ENCODE results near the gene LGI4. TPM values are rescaled to one million over a fixed set of nuclear protein-coding genes. Genes with fewer than 3 reads are reported as not detected.

The LGI4 gene
- total RNA-seq, 1 experiment from 2014 or later = 0.32 TPM

DNA sequence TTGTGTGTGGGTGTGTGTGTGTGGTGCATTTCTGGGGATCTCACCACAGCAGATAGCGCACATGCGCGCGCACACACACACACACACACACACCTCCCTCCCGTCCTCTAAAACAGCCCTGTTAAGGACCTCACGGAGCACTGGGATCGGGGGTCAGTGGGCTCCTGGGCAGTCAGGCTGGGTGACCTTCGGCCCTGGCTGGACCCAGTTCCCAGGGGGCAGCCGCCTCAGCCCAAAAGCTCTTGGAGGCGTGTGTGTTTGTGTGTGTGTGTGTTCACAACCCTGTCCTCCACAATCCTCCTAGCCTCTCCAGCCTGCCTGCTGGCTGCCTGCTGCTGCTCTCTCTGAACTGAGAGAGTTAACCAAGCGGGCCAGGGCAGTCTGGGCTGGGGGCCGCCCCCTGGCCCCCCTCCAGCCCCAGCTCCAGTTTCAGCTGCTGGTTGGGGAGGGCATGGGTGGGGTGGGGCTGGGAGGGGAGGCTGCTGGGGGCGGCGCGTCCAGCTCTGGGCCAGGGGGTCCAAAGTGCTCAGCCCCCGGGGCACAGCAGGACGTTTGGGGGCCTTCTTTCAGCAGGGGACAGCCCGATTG, 3.5 kb upstream of the LGI4 start, which contains the start of gene FXYD1 (continued):
- no peak for TF ChIP-seq TCF7L2 (IDR thresholded peaks at IDR 0.05; ENCODE audit: borderline replicate concordance, extremely low read depth, insufficient read depth, insufficient read length)
- TF ChIP-seq SRF (IDR thresholded peaks at IDR 0.05; ENCODE audit: low read depth) = no peak
- TF ChIP-seq, protein P1, sequence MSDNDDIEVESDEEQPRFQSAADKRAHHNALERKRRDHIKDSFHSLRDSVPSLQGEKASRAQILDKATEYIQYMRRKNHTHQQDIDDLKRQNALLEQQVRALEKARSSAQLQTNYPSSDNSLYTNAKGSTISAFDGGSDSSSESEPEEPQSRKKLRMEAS (IDR thresholded peaks at IDR 0.05) = no peak

DNA sequence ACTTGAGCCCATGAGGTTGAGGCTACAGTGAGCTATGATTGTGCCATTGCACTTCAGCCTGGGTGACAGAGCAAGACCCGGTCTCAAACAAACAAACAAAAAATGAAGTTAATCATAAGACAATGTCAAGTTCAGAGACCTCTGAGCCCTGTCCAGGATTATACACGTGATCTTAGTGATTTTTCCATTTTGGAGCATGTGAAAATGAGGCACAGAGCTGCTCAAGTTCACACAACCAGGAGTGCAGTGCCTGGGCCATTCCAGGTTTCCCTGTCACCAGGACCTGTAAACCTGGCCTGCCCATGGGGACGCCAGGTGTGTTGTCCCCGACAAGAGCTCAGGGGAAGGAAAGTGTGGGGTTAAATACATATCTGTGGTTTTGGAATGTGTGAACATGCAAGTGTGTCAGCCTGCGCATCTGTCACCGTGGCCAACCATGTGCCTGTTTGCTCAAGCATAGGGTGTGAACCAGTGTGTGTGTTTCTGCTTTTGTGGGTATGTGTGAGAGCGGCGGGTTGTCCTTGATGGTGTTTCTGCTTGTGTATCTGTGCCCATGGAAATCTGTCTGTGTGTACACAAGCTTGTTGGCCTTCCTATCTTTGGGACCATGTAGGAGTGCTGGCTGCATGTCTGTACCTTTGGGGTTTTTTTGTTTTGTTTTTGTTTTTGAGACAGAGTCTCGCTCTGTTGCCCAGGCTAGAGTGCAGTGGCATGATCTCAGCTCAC, 2.3 kb upstream of the LGI4 start:
- BruUV-seq (replicated peaks) = no TSS peak
- POLR2A ChIA-PET = no interaction called here
- DNase-seq (ENCODE audit: low read depth, low spot score) (no peak), ATAC-seq (no peak)
- Histone ChIP-seq H3K9me2 (ENCODE audit: insufficient read depth) (no peaks in the 10 kb centered on the region), H4K20me1 (ENCODE audit: insufficient read depth) (no peaks in the 10 kb centered on the region), H3K27me3 (ENCODE audit: insufficient read depth, low read length) (no peaks in the 10 kb centered on the region), H2AFZ (ENCODE audit: low read depth, low read length, poor library complexity, severe bottlenecking) (no peak overlapping the region), H3K27ac (ENCODE audit: low read depth, low read length) (no peak overlapping the region), H3K36me3 (ENCODE audit: control insufficient read depth in 1 of 2, insufficient read depth in 2 of 2, low read length in 2 of 2) (no peaks in the 10 kb centered on the region), H3K4me3 (replicated peaks in 1 of 2; ENCODE audit: low read depth in 1 of 2, low read length in 2 of 2) (no peak overlapping the region), H3K79me2 (ENCODE audit: insufficient read depth, low read length) (no peaks in the 10 kb centered on the region), H3K9me3 (ENCODE audit: control insufficient read depth in 1 of 2, insufficient read depth in 1 of 2, low read depth in 1 of 2, low read length in 2 of 2) (no peaks in the 10 kb centered on the region), H3K9ac (ENCODE audit: low read length) (no peak overlapping the region), H3K4me1 (ENCODE audit: control insufficient read depth in 1 of 2, insufficient read depth in 2 of 2, low read length in 2 of 2) (peaks cover 12 to 14% of the 10 kb centered on the region in 2 experiments), H3K4me2 (ENCODE audit: low read length) (no peak overlapping the region)
- RAD21 ChIA-PET (ENCODE audit: low non-redundant PET in 1 of 2, low total read pairs in 2 of 2, uncharacterized antibody in 2 of 2, unreplicated experiment in 2 of 2) = no interaction called here
- TF ChIP-seq, protein P1 (IDR thresholded peaks at IDR 0.05) = no peak
- TF ChIP-seq POLR2AphosphoS5 (IDR thresholded peaks at IDR 0.05; ENCODE audit: low read depth, low read length) (no peak), YY1 (IDR thresholded peaks at IDR 0.05; ENCODE audit: extremely low read depth, insufficient replicate concordance, low read depth, low read length) (no peak), SRF (IDR thresholded peaks at IDR 0.05; ENCODE audit: low read depth) (no peak), CBX3 (IDR thresholded peaks at IDR 0.05; ENCODE audit: low read depth) (no peak), TCF7L2 (IDR thresholded peaks at IDR 0.05; ENCODE audit: borderline replicate concordance, extremely low read depth, insufficient read depth, insufficient read length) (no peak), SIN3A (IDR thresholded peaks at IDR 0.05; ENCODE audit: low read depth) (no peak), SP1 (IDR thresholded peaks at IDR 0.05; ENCODE audit: low read depth) (no peak), ZNF274 (IDR thresholded peaks at IDR 0.05; ENCODE audit: low read depth, low read length) (no peak), ELF1 (IDR thresholded peaks at IDR 0.05; ENCODE audit: borderline replicate concordance, low read depth) (no peak), RAD21 (IDR thresholded peaks at IDR 0.05; ENCODE audit: low read depth) (no peak)
- TF ChIP-seq, protein P2, sequence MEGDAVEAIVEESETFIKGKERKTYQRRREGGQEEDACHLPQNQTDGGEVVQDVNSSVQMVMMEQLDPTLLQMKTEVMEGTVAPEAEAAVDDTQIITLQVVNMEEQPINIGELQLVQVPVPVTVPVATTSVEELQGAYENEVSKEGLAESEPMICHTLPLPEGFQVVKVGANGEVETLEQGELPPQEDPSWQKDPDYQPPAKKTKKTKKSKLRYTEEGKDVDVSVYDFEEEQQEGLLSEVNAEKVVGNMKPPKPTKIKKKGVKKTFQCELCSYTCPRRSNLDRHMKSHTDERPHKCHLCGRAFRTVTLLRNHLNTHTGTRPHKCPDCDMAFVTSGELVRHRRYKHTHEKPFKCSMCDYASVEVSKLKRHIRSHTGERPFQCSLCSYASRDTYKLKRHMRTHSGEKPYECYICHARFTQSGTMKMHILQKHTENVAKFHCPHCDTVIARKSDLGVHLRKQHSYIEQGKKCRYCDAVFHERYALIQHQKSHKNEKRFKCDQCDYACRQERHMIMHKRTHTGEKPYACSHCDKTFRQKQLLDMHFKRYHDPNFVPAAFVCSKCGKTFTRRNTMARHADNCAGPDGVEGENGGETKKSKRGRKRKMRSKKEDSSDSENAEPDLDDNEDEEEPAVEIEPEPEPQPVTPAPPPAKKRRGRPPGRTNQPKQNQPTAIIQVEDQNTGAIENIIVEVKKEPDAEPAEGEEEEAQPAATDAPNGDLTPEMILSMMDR (IDR thresholded peaks at IDR 0.05 in 2 of 3, conservative IDR thresholded peaks at IDR 0.05 in 1 of 3; ENCODE audit: borderline replicate concordance in 1 of 3, insufficient read depth in 1 of 3, low read depth in 2 of 3, low read length in 2 of 3) = no peak
- TF ChIP-seq, protein P3, sequence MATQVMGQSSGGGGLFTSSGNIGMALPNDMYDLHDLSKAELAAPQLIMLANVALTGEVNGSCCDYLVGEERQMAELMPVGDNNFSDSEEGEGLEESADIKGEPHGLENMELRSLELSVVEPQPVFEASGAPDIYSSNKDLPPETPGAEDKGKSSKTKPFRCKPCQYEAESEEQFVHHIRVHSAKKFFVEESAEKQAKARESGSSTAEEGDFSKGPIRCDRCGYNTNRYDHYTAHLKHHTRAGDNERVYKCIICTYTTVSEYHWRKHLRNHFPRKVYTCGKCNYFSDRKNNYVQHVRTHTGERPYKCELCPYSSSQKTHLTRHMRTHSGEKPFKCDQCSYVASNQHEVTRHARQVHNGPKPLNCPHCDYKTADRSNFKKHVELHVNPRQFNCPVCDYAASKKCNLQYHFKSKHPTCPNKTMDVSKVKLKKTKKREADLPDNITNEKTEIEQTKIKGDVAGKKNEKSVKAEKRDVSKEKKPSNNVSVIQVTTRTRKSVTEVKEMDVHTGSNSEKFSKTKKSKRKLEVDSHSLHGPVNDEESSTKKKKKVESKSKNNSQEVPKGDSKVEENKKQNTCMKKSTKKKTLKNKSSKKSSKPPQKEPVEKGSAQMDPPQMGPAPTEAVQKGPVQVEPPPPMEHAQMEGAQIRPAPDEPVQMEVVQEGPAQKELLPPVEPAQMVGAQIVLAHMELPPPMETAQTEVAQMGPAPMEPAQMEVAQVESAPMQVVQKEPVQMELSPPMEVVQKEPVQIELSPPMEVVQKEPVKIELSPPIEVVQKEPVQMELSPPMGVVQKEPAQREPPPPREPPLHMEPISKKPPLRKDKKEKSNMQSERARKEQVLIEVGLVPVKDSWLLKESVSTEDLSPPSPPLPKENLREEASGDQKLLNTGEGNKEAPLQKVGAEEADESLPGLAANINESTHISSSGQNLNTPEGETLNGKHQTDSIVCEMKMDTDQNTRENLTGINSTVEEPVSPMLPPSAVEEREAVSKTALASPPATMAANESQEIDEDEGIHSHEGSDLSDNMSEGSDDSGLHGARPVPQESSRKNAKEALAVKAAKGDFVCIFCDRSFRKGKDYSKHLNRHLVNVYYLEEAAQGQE (IDR thresholded peaks at IDR 0.05; ENCODE audit: low read depth) = no peak
- TF ChIP-seq, protein P4, sequence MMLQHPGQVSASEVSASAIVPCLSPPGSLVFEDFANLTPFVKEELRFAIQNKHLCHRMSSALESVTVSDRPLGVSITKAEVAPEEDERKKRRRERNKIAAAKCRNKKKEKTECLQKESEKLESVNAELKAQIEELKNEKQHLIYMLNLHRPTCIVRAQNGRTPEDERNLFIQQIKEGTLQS (IDR thresholded peaks at IDR 0.05) = no peak
- intact Hi-C loops (cut with micrococcal nuclease) = loop anchor here (10.0 kb wide), 1 partner anchor 162 kb away; no protein-coding TSS in a partner anchor
- CTCF ChIA-PET = interaction anchor here (4.1 kb wide), 1 partner anchor 70 kb away, joined by 28 read pairs; no protein-coding TSS in a partner anchor
